Caco-2 (cell line): ENCODE data around the gene EME1. TPM values are rescaled to one million over a fixed set of nuclear protein-coding genes. Genes with fewer than 3 reads are reported as not detected.
A peak's percentile ranks its signal among the peaks of the same experiment; 100 is the strongest.

Experiments used
- BruUV-seq: library from RNA; stranded (reverse); fragments of 400-500 nt; replicated peaks from 2 replicates; lab custom pipeline; 2021; lab: Mats Ljungman, UMichigan
- CTCF ChIA-PET: fragments of 300-600 bp; sonication (Branson Sonifier 250); formaldehyde crosslinking; loops from one replicate; lab custom pipeline; 2022; ENCODE audit warnings: antibody characterized with exemption; lab: Charles Lee
- POLR2A ChIA-PET: fragments of 300-600 bp; sonication (Branson Sonifier 250); formaldehyde crosslinking; loops from one replicate; lab custom pipeline; 2022; ENCODE audit warnings: antibody characterized with exemption; lab: Charles Lee
- DNase-seq, 2 experiments: peaks; one replicate each; pipeline versions ENCODE4 v3.0.0 to v3.0.0-alpha.2; 2020 to 2022
- H3K27me3 ChIP-seq: replicated peaks from 2 replicates; pipeline ENCODE4 v1.6.0; 2011; ENCODE audit warnings: low read length; ENCODE audit not compliant: control insufficient read depth, insufficient read depth
- H3K36me3 ChIP-seq: 2 replicates; pipeline ENCODE4 v1.5.1; 2011; ENCODE audit warnings: low read length; ENCODE audit not compliant: control insufficient read depth, insufficient read depth
- H3K4me1 ChIP-seq: fragments of 250-450 bp; sonication (Bioruptor Pico); 2 replicates; pipeline ENCODE4 v1.5.1; 2020; ENCODE audit warnings: mild to moderate bottlenecking
- H3K4me3 ChIP-seq: 2 replicates; pipeline ENCODE4 v1.5.1; 2011; ENCODE audit warnings: low read depth, mild to moderate bottlenecking, control low read depth, low read length
- H3K9me3 ChIP-seq: fragments of 250-450 bp; sonication (Bioruptor Pico); 2 replicates; pipeline ENCODE4 v1.5.1; 2020; ENCODE audit warnings: mild to moderate bottlenecking, moderate library complexity
- H3K27ac Mint-ChIP-seq: one replicate; pipeline ENCODE4 v1.8.0; 2022; ENCODE audit warnings: mixed read lengths; ENCODE audit not compliant: unreplicated experiment
- H3K27me3 Mint-ChIP-seq: one replicate; pipeline ENCODE4 v1.8.0; 2022; ENCODE audit warnings: mixed read lengths; ENCODE audit not compliant: insufficient read depth, unreplicated experiment
- H3K36me3 Mint-ChIP-seq: one replicate; pipeline ENCODE4 v1.8.0; 2022; ENCODE audit warnings: mild to moderate bottlenecking, mixed read lengths; ENCODE audit not compliant: insufficient read depth, unreplicated experiment
- H3K4me1 Mint-ChIP-seq: one replicate; pipeline ENCODE4 v1.8.0; 2022; ENCODE audit warnings: low read depth, mixed read lengths; ENCODE audit not compliant: unreplicated experiment
- H3K4me3 Mint-ChIP-seq: one replicate; pipeline ENCODE4 v1.8.0; 2022; ENCODE audit warnings: mild to moderate bottlenecking, moderate library complexity, mixed read lengths; ENCODE audit not compliant: unreplicated experiment
- H3K9me3 Mint-ChIP-seq: one replicate; pipeline ENCODE4 v1.8.0; 2022; ENCODE audit warnings: mixed read lengths; ENCODE audit not compliant: unreplicated experiment
- intact Hi-C: fragments of 100-400 bp; cut with micrococcal nuclease; formaldehyde crosslinking; loops from one replicate; pipeline ENCODE4 v1.10.0; 2022; ENCODE audit not compliant: unreplicated experiment
- total RNA-seq: library from RNA; stranded (reverse); gene quantifications from 2 replicates; pipeline ENCODE4 v1.2.3, GENCODE V29; 2022
- TF ChIP-seq, protein P1 (sequence below), 2 experiments: fragments of 200-600 bp in 1 of 2; IDR thresholded peaks; 1 replicate in 1 of 2; 2 replicates in 1 of 2; pipeline versions ENCODE4 v1.5.1 to v1.8.0; 2011 to 2022; ENCODE audit warnings: antibody characterized with exemption in 1 of 2, control low read depth in 1 of 2, inconsistent platforms in 1 of 2, low read depth in 1 of 2, low read length in 1 of 2, mild to moderate bottlenecking in 1 of 2, moderate library complexity in 1 of 2; ENCODE audit not compliant: insufficient read depth in 1 of 2, severe bottlenecking in 1 of 2, unreplicated experiment in 1 of 2

The EME1 gene
- total RNA-seq, 1 experiment from 2014 or later = 48.5 TPM

DNA sequence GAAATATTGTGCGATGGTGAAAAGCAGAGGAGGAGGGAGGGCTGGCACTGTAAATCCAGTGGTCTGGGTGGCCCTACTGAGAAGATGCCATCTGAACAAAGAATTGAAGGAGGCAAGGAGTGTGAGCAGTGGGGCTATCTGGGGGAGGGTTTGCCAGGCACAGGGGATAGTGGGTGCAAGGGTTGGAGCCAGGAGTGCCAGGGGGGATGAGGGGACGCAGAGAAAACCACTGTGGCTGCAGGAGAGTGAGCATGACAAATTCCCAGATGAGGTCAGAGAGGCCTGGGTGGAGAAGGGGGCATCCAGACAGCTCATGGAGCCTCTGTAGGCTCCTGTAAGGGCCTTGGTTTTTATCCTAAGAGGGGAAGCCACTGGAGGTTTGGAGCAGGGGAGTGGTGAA is 22.3 kb upstream of the EME1 start:
- H3K27ac Mint-ChIP-seq = peak overlapping the region; percentile 40
- H3K27me3 Mint-ChIP-seq = no peaks in the 10 kb centered on the region
- peaks cover 14% of the 10 kb centered on the region for H3K4me1 Mint-ChIP-seq
- no TSS peak for BruUV-seq
- Histone ChIP-seq H3K9me3 (no peaks in the 10 kb centered on the region), H3K4me3 (no peak overlapping the region), H3K36me3 (peaks cover 5% of the 10 kb centered on the region), H3K27me3 (no peaks in the 10 kb centered on the region), H3K4me1 (peaks cover 7% of the 10 kb centered on the region)
- intact Hi-C loops = no loop called here
- DNase-seq = peak in 1 of 2 experiments; percentile 34
- H3K4me3 Mint-ChIP-seq = no peak overlapping the region
- H3K9me3 Mint-ChIP-seq = no peaks in the 10 kb centered on the region
- CTCF ChIA-PET = interaction anchor here (1.9 kb wide), 1 partner anchor 12 kb away, joined by 7 read pairs; no protein-coding TSS in a partner anchor
- POLR2A ChIA-PET = interaction anchor here (0.6 kb wide), 1 partner anchor 503 kb away, joined by 4 read pairs; the partner anchor contains the start of gene TAC4
- peaks cover 33% of the 10 kb centered on the region for H3K36me3 Mint-ChIP-seq
- TF ChIP-seq, protein P1, sequence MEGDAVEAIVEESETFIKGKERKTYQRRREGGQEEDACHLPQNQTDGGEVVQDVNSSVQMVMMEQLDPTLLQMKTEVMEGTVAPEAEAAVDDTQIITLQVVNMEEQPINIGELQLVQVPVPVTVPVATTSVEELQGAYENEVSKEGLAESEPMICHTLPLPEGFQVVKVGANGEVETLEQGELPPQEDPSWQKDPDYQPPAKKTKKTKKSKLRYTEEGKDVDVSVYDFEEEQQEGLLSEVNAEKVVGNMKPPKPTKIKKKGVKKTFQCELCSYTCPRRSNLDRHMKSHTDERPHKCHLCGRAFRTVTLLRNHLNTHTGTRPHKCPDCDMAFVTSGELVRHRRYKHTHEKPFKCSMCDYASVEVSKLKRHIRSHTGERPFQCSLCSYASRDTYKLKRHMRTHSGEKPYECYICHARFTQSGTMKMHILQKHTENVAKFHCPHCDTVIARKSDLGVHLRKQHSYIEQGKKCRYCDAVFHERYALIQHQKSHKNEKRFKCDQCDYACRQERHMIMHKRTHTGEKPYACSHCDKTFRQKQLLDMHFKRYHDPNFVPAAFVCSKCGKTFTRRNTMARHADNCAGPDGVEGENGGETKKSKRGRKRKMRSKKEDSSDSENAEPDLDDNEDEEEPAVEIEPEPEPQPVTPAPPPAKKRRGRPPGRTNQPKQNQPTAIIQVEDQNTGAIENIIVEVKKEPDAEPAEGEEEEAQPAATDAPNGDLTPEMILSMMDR (IDR thresholded peaks at IDR 0.05; ENCODE audit: insufficient read depth in 1 of 2, low read depth in 1 of 2, low read length in 1 of 2, severe bottlenecking in 1 of 2, unreplicated experiment in 1 of 2) = no peak

DNA sequence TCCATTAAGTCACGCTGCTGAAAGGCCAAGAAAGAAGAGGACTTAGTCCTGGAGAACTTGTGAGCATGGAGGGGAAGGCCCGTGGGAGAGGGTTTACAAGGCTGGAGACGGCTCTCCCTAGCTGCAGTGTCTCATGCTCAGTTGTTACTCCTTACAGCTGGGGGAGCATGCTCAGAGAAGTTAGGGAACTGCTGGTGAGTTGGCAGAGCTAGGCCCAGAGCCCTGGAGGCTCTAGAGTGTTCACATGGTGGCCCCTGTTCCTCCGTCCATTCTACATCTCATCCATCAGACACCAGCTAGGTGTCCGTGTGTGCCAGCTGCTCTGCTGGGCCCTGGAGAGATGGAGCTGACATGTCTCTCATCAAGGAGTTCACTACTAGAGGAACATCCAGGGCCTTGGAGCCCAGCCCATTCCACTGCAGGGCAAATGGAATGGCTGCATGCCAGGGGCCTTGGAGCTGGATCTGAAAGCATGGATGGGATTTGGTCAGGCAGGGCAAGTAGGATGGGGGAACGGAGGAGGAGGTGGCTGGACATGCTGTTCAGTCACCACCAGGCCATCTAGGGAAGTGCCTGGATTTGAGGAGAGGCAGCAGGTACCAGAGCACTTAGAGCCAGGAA is 20.8 kb upstream of the EME1 start:
- H3K27me3 Mint-ChIP-seq = no peaks in the 10 kb centered on the region
- CTCF ChIA-PET = interaction anchor here (0.6 to 1.9 kb wide), 2 partner anchors 11 to 675 kb away, joined by 4 to 7 read pairs; no protein-coding TSS in a partner anchor
- BruUV-seq = no TSS peak
- H3K4me3 ChIP-seq = no peak overlapping the region
- peaks cover 31% of the 10 kb centered on the region for H3K36me3 Mint-ChIP-seq
- H3K36me3 ChIP-seq = peaks cover 9% of the 10 kb centered on the region
- H3K9me3 ChIP-seq = no peaks in the 10 kb centered on the region
- peaks cover 8% of the 10 kb centered on the region for H3K4me1 Mint-ChIP-seq
- intact Hi-C loops = no loop called here
- TF ChIP-seq, protein P1 (IDR thresholded peaks at IDR 0.05; ENCODE audit: insufficient read depth in 1 of 2, low read depth in 1 of 2, low read length in 1 of 2, severe bottlenecking in 1 of 2, unreplicated experiment in 1 of 2) = no peak
- H3K9me3 Mint-ChIP-seq = no peaks in the 10 kb centered on the region
- peak in 1 of 2 experiments; percentile 43 for DNase-seq
- H3K4me1 ChIP-seq = peaks cover 4% of the 10 kb centered on the region
- POLR2A ChIA-PET = interaction anchor here (0.5 to 0.6 kb wide), 2 partner anchors 13 to 19 kb away, joined by 3 to 7 read pairs; no protein-coding TSS in a partner anchor
- no peaks in the 10 kb centered on the region for H3K27me3 ChIP-seq
- no peak overlapping the region for H3K27ac Mint-ChIP-seq
- no peak overlapping the region for H3K4me3 Mint-ChIP-seq

DNA sequence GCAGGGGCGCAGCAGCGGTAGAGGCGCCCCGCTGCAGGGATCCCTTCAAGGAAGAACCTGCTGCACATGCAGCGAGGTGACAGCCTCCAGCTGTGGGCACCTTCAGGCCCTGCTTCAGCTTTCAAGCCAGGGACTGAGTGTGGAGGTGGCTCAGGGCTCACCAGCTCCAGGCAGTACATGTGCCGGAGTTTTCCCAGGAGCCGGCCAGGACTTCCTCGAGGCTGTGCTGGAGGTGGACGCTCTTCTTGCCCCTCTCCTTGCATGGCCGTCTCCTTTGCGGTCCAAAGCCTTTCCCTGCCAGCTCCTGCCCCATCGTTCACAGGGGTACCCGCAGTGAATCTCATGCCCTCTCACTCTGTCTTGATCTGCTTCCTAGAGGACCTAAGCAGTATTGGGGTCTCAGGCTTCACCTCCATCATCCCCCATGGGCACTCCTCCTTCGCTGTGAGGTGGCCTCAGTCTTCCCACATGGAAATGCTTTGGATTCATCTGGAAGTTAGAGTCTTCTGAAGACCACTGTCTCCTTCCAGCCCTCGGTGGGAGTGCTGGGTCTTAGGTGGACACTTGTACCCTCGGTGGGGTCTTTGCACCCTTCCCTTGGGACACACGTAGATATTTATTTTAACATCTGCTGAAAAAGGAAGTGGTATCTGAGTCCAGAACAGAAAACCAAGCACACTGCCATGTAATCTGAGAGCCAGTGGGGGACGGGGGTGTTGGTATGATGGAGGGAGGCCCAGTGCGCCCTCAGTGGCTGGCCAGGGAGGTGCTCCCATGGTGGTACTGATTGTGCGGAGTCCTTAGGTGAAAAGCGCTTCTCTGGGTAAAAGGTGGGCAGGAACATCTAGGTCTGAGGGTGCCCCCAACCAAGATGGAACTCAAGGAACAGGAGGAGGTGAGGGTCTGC is 20.1 kb upstream of the EME1 start:
- ChIA-PET CTCF (interaction anchor here (0.6 to 1.9 kb wide), 2 partner anchors 10 to 676 kb away, joined by 4 to 7 read pairs; no protein-coding TSS in a partner anchor), POLR2A (interaction anchor here (0.5 kb wide), 1 partner anchor 12 kb away, joined by 3 read pairs; no protein-coding TSS in a partner anchor)
- Histone ChIP-seq H3K4me1 (no peaks in the 10 kb centered on the region; the same call in 1 of the 2 replicates), H3K27me3 (no peaks in the 10 kb centered on the region), H3K36me3 (peaks cover 13% of the 10 kb centered on the region), H3K9me3 (no peaks in the 10 kb centered on the region), H3K4me3 (no peak overlapping the region)
- H3K9me3 Mint-ChIP-seq = no peaks in the 10 kb centered on the region
- H3K36me3 Mint-ChIP-seq = peaks cover 37% of the 10 kb centered on the region
- no peaks in the 10 kb centered on the region for H3K27me3 Mint-ChIP-seq
- TF ChIP-seq, protein P1 (IDR thresholded peaks at IDR 0.05; ENCODE audit: insufficient read depth in 1 of 2, low read depth in 1 of 2, low read length in 1 of 2, severe bottlenecking in 1 of 2, unreplicated experiment in 1 of 2) = no peak
- BruUV-seq = no TSS peak
- peak in 1 of 2 experiments; percentile 39 for DNase-seq
- H3K4me3 Mint-ChIP-seq = no peak overlapping the region
- intact Hi-C loops = no loop called here
- peaks cover 4% of the 10 kb centered on the region for H3K4me1 Mint-ChIP-seq
- H3K27ac Mint-ChIP-seq = no peak overlapping the region
